Lower leg skin (tissue), 3 donors: ENCODE measurements around the gene DNASE1L1.

Experiments
- CTCF ChIP-seq, 3 donors: fragments of 450-650 bp; IDR thresholded peaks; one replicate each; pipeline ENCODE4 v1.5.1; 2016; ENCODE audit warnings: antibody characterized with exemption in 3 of 3, mild to moderate bottlenecking in 3 of 3, moderate library complexity in 2 of 3
- POLR2A ChIP-seq, 2 donors: fragments of 450-650 bp; IDR thresholded peaks; one replicate each; pipeline ENCODE4 v1.6.1; 2016 to 2017; ENCODE audit warnings: antibody characterized with exemption in 2 of 2, mild to moderate bottlenecking in 1 of 2, moderate library complexity in 1 of 2

- TF ChIP-seq POLR2A (IDR thresholded peaks at IDR 0.05) (no peak), CTCF (IDR thresholded peaks at IDR 0.05) (no peak)
These were observed 54.5 kb downstream of the DNASE1L1 start for GRCh38 chrX:154354516-154354915.
